ENCODE data around the gene ARID1B. TPM values are rescaled to one million over a fixed set of nuclear protein-coding genes. Genes with fewer than 3 reads are reported as not detected.
A peak's percentile ranks its signal among the peaks of the same experiment; 100 is the strongest.

ARID1B gene
- total and polyA plus RNA-seq, 2 of the 13 experiments (the other 11 are each of a cell fraction or from before 2014, with no cell fraction given) = 20.1 to 32.6 TPM

- CTCF ChIA-PET (ENCODE audit: low intra/inter-chr PET ratio, low total read pairs) = no interaction called here
- H3K9ac ChIP-seq (ENCODE audit: insufficient read depth, low read depth, low read length) = no peak overlapping the region
Observed at GRCh38 chr6:157210954-157211353, 433.8 kb downstream of the ARID1B start.

More at GRCh38 chr6:157210954-157211353, 433.8 kb downstream of the ARID1B start:
- no peaks in the 10 kb centered on the region for H3K27me3 ChIP-seq (ENCODE audit: control insufficient read depth in 1 of 2, insufficient read depth in 2 of 2, low read length in 2 of 2)
- no peak overlapping the region for H3K4me2 ChIP-seq (ENCODE audit: low read depth, low read length)
- intact Hi-C loops (cut with micrococcal nuclease; ENCODE audit: unreplicated experiment) = no loop called here
- TF ChIP-seq NFE2L2 (IDR thresholded peaks at IDR 0.05; ENCODE audit: low read length) (no peak), PCBP2 (optimal IDR thresholded peaks at IDR 0.05; ENCODE audit: low read depth, low read length, poor library complexity, severe bottlenecking) (no peak), FOXA3 (CRISPR knock-in tag; IDR thresholded peaks at IDR 0.05) (no peak), ZNF136 (CRISPR knock-in tag; IDR thresholded peaks at IDR 0.05; ENCODE audit: low read depth) (no peak), ZNF543 (CRISPR knock-in tag; IDR thresholded peaks at IDR 0.05) (no peak), GRHL1 (CRISPR knock-in tag; conservative IDR thresholded peaks at IDR 0.05) (no peak), PHB2 (IDR thresholded peaks at IDR 0.05; ENCODE audit: partially characterized antibody) (no peak), ZNF605 (CRISPR knock-in tag; IDR thresholded peaks at IDR 0.05) (no peak), ZBTB20 (CRISPR knock-in tag; IDR thresholded peaks at IDR 0.05; ENCODE audit: borderline replicate concordance, low read depth) (no peak), ZNF224 (CRISPR knock-in tag; IDR thresholded peaks at IDR 0.05) (no peak), ZNF280B (CRISPR knock-in tag; IDR thresholded peaks at IDR 0.05; ENCODE audit: borderline replicate concordance) (no peak), KLF13 (CRISPR knock-in tag; IDR thresholded peaks at IDR 0.05) (no peak), IRX3 (CRISPR knock-in tag; IDR thresholded peaks at IDR 0.05; ENCODE audit: borderline replicate concordance, low read depth) (no peak), CCAR2 (optimal IDR thresholded peaks at IDR 0.05; ENCODE audit: low read depth, low read length) (no peak)
- 96% methylated on average over 3 of the region's 3 CpGs for WGBS (ENCODE audit: low lambda C conversion rate)
- H3K4me1 ChIP-seq (ENCODE audit: insufficient read depth, low read length) = no peaks in the 10 kb centered on the region
- no peak overlapping the region for H2AFZ ChIP-seq (ENCODE audit: low read length)
- no peak overlapping the region for H3K27ac ChIP-seq (ENCODE audit: extremely low read length, insufficient read depth, low read length)
- FAIRE-seq (no peak), DNase-seq (ENCODE audit: low spot score) (no peak), ATAC-seq (no peak)
- H3K79me2 ChIP-seq (ENCODE audit: insufficient read depth, low read length) = no peaks in the 10 kb centered on the region
- H3K36me3 ChIP-seq (replicated peaks in 1 of 2; ENCODE audit: control insufficient read depth in 1 of 2, insufficient read depth in 2 of 2, low read length in 2 of 2) = peaks cover 16 to 22% of the 10 kb centered on the region in 2 experiments
- H3K4me3 ChIP-seq (replicated peaks in 1 of 3; ENCODE audit: insufficient read depth in 1 of 3, low read depth in 2 of 3, low read length in 3 of 3) = no peak overlapping the region
- in situ Hi-C loops (cut with HindIII; ENCODE audit: extremely low pct_ligation_motif_present, low pct_unique_long_range_greater_than_20kb) = no loop called here
- BruUV-seq (replicated peaks) = TSS peak; percentile 17
- H4K20me1 ChIP-seq (ENCODE audit: insufficient read depth, low read length) = no peaks in the 10 kb centered on the region
- POLR2A ChIA-PET = no interaction called here
- no peaks in the 10 kb centered on the region for H3K9me3 ChIP-seq (ENCODE audit: low read length)
